LNCAP (cell line): ENCODE results near the gene NDUFV3.
A peak's percentile ranks its signal among the peaks of the same experiment; 100 is the strongest.

Experiments
- CTCF ChIP-seq: fragments of 450-650 bp; IDR thresholded peaks from 2 replicates; pipeline ENCODE4 v1.5.1; 2017; ENCODE audit warnings: mild to moderate bottlenecking

Gene NDUFV3

GRCh38 chr21:42860345-42860744, 32.8 kb upstream of the NDUFV3 start:
- TF ChIP-seq CTCF = no peak

GRCh38 chr21:42861311-42861847, 31.7 kb upstream of the NDUFV3 start:
- no peak for TF ChIP-seq CTCF

GRCh38 chr21:42861848-42862400, 31.2 kb upstream of the NDUFV3 start:
- no peak for TF ChIP-seq CTCF

GRCh38 chr21:42862774-42863503, 30.2 kb upstream of the NDUFV3 start:
- TF ChIP-seq CTCF = peak; percentile 34; the same call in 1 of the 2 replicates

- no peak for TF ChIP-seq CTCF
These were observed 29.6 kb upstream of the NDUFV3 start for GRCh38 chr21:42863504-42863870.

GRCh38 chr21:42864286-42864685, 28.8 kb upstream of the NDUFV3 start:
- TF ChIP-seq CTCF = no peak

- no peak for TF ChIP-seq CTCF
These were observed 28.0 kb upstream of the NDUFV3 start for GRCh38 chr21:42864815-42865775.
